Ascending aorta (tissue), 2 donors: ENCODE data around the gene TIMM17B. TPM values are rescaled to one million over a fixed set of nuclear protein-coding genes. Genes with fewer than 3 reads are reported as not detected.

Experiments used
- DNase-seq, 2 donors: peaks; one replicate each; pipeline ENCODE4 v3.0.0-alpha.2; 2019; ENCODE audit warnings: low spot score in 2 of 2
- H3K27ac ChIP-seq, 2 donors: fragments of 200-600 bp; sonication (generic); one replicate each; pipeline ENCODE4 v1.5.1; 2016 to 2017; ENCODE audit warnings: mild to moderate bottlenecking in 1 of 2
- H3K27me3 ChIP-seq: fragments of 200-600 bp; sonication (generic); one replicate; pipeline ENCODE4 v1.5.1; 2017
- H3K36me3 ChIP-seq, 2 donors: fragments of 200-600 bp; sonication (generic); one replicate each; pipeline ENCODE4 v1.5.1; 2016
- H3K4me1 ChIP-seq, 2 donors: fragments of 200-600 bp; sonication (generic); one replicate each; pipeline ENCODE4 v1.5.1; 2016 to 2017; ENCODE audit warnings: mild to moderate bottlenecking in 1 of 2
- H3K4me3 ChIP-seq, 2 donors: fragments of 200-600 bp; sonication (generic); one replicate each; pipeline ENCODE4 v1.5.1; 2016 to 2017; ENCODE audit warnings: mild to moderate bottlenecking in 1 of 2
- H3K9me3 ChIP-seq, 2 donors: fragments of 200-600 bp; sonication (generic); one replicate each; pipeline ENCODE4 v1.5.1; 2016
- intact Hi-C: fragments of 100-400 bp; cut with DNase I; formaldehyde crosslinking; loops from one replicate; pipeline ENCODE4 v1.15.1; 2023
- total RNA-seq: library from RNA; depleted of rRNA; stranded (reverse); fragments of >200 nt; gene quantifications from one replicate; pipeline ENCODE4 v1.1.0, GENCODE V29; 2016
- TF ChIP-seq, protein P1 (sequence below), 3 experiments: fragments of 200-600 bp in 2 of 3; fragments of 450-650 bp in 1 of 3; sonication (generic) in 2 of 3; IDR thresholded peaks; one replicate each; pipeline ENCODE4 v1.5.1; 2016 to 2019; ENCODE audit warnings: antibody characterized with exemption in 3 of 3, mild to moderate bottlenecking in 1 of 3, moderate library complexity in 1 of 3

TIMM17B gene
- total RNA-seq, 1 donor from 2014 or later: 15.3 TPM

DNA sequence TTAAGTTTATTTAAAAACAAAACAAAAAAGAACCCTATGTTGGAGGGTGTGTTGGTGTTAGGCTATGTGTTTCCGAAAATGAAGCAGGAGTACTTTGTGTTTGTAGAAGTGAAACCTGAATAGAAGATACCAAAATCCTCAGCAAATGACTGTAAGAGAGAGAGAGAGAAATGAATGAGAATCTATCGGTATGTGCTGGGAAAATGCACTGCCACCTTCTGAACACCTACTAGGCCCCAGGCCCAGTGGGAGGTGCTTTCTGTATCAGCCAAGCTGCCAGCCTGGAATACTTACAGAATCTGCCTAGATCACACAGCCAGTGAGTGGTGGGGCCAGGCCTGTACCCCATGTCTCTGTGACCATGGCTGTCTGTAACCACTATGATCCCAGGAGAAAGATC, 36.2 kb upstream of the TIMM17B start:
- intact Hi-C loops: no loop called here
- H3K4me1 ChIP-seq: no peaks in the 10 kb centered on the region
- H3K27ac ChIP-seq: no peak overlapping the region
- no peaks in the 10 kb centered on the region for H3K27me3 ChIP-seq
- DNase-seq: no peak
- no peaks in the 10 kb centered on the region for H3K9me3 ChIP-seq
- H3K4me3 ChIP-seq: no peak overlapping the region
- peaks cover 7 to 16% of the 10 kb centered on the region in 2 donors for H3K36me3 ChIP-seq
- TF ChIP-seq, protein P1, sequence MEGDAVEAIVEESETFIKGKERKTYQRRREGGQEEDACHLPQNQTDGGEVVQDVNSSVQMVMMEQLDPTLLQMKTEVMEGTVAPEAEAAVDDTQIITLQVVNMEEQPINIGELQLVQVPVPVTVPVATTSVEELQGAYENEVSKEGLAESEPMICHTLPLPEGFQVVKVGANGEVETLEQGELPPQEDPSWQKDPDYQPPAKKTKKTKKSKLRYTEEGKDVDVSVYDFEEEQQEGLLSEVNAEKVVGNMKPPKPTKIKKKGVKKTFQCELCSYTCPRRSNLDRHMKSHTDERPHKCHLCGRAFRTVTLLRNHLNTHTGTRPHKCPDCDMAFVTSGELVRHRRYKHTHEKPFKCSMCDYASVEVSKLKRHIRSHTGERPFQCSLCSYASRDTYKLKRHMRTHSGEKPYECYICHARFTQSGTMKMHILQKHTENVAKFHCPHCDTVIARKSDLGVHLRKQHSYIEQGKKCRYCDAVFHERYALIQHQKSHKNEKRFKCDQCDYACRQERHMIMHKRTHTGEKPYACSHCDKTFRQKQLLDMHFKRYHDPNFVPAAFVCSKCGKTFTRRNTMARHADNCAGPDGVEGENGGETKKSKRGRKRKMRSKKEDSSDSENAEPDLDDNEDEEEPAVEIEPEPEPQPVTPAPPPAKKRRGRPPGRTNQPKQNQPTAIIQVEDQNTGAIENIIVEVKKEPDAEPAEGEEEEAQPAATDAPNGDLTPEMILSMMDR (IDR thresholded peaks at IDR 0.05): no peak

DNA sequence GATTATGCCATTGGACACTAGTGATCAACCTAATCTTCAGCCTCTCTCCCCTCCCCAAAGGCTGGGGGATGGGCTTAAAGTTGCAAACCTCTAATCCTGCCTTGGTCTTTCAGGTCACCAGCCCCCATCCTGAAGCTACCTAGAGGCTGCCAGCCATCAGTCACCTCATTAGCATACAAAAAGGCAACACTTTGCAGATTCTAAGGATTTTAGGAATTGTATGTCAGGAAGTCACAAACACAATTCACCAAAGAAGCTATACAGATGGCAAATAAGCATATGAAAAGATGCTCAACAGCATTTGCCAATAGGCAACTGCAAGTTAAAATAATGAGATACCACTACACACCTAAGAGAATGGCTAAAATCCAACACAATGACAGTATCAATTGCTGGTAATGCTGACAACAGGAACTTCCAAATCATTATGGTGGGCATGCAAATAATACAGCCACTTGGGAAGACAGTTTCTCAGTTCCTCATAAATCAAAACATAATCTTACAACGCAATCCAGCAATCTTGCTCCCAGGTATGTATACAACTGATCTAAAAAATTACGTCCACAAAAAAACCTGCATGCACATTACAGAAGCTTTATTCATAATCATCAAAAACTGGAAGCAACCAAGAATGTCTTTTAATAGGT, 30.3 kb upstream of the TIMM17B start:
- H3K27me3 ChIP-seq: no peaks in the 10 kb centered on the region
- H3K4me3 ChIP-seq: no peak overlapping the region
- no peak for DNase-seq
- intact Hi-C loops: no loop called here
- H3K27ac ChIP-seq: no peak overlapping the region
- no peaks in the 10 kb centered on the region for H3K9me3 ChIP-seq
- TF ChIP-seq, protein P1 (IDR thresholded peaks at IDR 0.05): no peak
- no peaks in the 10 kb centered on the region for H3K4me1 ChIP-seq
- H3K36me3 ChIP-seq: peaks cover 22 to 25% of the 10 kb centered on the region in 2 donors

DNA sequence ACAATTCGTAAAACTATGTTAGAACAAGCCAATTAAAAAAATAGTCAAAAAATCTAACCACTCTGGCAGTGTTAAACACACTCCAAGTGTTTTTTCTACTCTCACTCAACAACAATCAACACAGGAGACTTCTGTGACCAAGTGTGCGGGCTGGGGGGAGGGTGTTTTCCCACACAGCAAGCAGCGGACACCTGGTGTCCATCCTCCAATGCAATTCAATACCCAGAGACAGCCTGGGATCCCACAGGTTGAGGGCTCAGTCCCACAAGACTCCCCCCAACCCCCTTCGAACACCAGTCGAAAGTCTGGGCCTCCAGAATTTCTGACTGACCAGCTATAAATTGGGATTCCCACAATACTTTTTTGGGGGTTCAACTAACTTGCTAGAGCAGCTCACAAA, 29.6 kb upstream of the TIMM17B start:
- Histone ChIP-seq H3K27ac (no peak overlapping the region), H3K4me3 (no peak overlapping the region), H3K4me1 (no peaks in the 10 kb centered on the region), H3K9me3 (no peaks in the 10 kb centered on the region), H3K27me3 (no peaks in the 10 kb centered on the region), H3K36me3 (peaks cover 19 to 27% of the 10 kb centered on the region in 2 donors)
- TF ChIP-seq, protein P1 (IDR thresholded peaks at IDR 0.05): no peak
- no peak for DNase-seq
- intact Hi-C loops: no loop called here

DNA sequence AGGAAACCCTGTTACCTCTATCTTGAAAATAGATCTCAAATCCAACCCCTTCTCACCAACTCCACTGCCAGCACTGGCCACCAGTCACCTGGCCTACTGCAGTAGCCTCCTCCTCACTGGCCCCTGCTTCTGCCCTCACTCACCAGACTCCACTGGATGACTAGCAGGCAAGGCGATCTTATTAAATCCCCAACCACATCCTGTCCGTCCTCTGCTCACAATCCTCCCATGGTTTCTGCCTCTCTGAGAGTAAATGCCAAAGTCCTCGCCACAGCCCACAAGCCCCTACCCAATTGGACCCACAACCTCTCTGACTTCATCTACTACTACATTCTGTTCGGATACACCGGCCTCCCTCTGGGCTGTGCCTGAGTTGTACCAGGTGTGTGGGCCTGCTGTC, 26.7 kb upstream of the TIMM17B start:
- TF ChIP-seq, protein P1 (IDR thresholded peaks at IDR 0.05): no peak
- intact Hi-C loops: no loop called here
- H3K27ac ChIP-seq: no peak overlapping the region
- H3K4me1 ChIP-seq: no peaks in the 10 kb centered on the region
- H3K27me3 ChIP-seq: no peaks in the 10 kb centered on the region
- no peak overlapping the region for H3K4me3 ChIP-seq
- no peaks in the 10 kb centered on the region for H3K9me3 ChIP-seq
- DNase-seq: no peak
- peaks cover 16 to 27% of the 10 kb centered on the region in 2 donors for H3K36me3 ChIP-seq

DNA sequence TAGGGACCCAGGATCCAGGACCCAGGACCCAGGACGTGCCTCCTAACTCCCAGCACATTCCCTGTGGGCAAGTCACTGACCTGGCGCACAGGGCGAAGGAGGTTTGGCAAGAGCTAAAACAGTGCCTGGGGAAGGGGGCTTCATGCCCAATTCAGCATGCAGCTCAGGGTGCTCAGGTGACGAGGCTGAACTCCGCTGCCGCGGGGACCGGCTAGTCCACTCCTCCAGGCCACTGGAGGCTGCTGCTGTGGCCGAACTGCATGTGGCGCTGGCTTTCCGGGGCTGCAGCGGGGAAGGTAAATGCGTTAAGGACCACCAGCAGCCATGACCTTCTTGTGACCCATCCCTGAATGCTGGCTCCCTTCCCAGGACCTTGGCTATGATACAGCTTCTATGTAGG, 26.2 kb upstream of the TIMM17B start:
- intact Hi-C loops: no loop called here
- peaks cover 15 to 27% of the 10 kb centered on the region in 2 donors for H3K36me3 ChIP-seq
- DNase-seq: no peak

More for the DNA sequence above, 26.2 kb upstream of the TIMM17B start:
- Histone ChIP-seq H3K4me1 (no peaks in the 10 kb centered on the region), H3K9me3 (no peaks in the 10 kb centered on the region), H3K4me3 (no peak overlapping the region), H3K27ac (no peak overlapping the region), H3K27me3 (no peaks in the 10 kb centered on the region)
- TF ChIP-seq, protein P1 (IDR thresholded peaks at IDR 0.05): no peak
